HG03064 (cell line): ENCODE measurements around the gene RAD23A.
A peak's percentile ranks its signal among the peaks of the same experiment; 100 is the strongest.
"Not testable (repeated sequence)": the region's sequence is repeated elsewhere in the genome, so short reads cannot be mapped to it uniquely, and the experiment has no call there.

Experiments
- ATAC-seq: cut with Tn5 transposase; IDR thresholded peaks from one replicate; pipeline ENCODE4 v1.9.1; 2021; ENCODE audit warnings: low read depth; ENCODE audit not compliant: unreplicated experiment

RAD23A gene

DNA sequence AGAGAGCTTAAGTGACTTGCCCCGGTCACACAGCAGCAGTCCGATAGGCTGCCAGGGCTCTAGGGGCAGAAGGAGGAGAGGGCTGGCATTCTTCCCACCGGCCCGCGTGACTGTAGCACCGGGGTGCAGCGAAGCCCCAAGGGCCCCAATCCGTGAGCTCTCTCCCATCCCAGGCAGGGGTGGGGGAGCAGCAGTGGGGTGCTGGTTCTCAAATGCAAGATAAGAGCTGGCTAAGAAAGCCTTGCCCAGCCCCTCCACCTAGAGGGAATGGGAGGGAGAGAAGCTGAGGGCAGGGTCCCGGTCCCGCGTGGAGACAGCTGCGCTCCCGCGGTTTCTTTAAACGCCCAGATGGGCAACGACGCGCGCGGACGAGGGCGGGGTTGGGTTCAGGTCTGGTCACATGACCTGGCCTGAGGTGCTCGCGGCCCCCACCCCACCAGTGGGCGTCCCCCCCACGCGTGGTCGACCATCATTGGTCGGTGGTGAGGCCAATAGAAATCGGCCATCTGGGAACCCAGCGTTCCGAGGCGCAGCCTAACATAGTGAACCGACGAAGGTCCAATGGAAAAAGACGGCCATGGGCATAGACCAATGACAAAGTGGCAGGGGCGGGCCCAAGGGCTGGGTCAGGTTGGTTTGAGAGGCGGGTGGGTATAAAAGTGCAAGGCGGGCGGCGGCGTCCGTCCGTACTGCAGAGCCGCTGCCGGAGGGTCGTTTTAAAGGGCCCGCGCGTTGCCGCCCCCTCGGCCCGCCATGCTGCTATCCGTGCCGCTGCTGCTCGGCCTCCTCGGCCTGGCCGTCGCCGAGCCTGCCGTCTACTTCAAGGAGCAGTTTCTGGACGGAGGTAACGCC, 7.5 kb upstream of the RAD23A start, which contains the start of gene CALR:
CALR (plus strand) TSS at position 683 of the 852 bp plus-strand sequence; CDS start at position 754, 71 bp downstream.
- ATAC-seq: peak; percentile 74

GRCh38 chr19:12938779-12939601, 6.7 kb upstream of the RAD23A start:
- no peak for ATAC-seq

- no peak for ATAC-seq
Measured at GRCh38 chr19:12939975-12940423, 5.7 kb upstream of the RAD23A start.

DNA sequence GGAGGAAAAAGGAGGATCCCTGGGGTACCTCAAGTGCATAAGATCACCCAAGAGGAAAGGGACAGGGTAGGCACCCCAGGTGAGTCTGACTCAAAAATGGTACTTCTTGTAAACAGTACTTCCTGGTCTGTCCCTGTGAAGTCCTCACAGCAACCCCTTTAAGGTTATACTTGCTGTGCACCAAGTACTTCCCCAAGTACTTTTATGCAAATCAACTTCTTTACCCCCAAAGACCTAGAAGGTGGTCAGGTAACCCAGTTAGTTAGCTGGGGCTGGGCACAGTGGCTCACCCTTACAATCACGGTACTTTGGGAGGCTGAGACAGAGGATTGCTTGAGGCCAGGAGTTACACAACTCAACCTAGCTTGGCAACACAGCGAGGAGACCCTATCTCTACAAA, 4.8 kb upstream of the RAD23A start:
- ATAC-seq: no peak

GRCh38 chr19:12943437-12944044, 2.1 kb upstream of the RAD23A start:
- ATAC-seq: no peak

- no peak for ATAC-seq
Measured at GRCh38 chr19:12944104-12944674, 1.5 kb upstream of the RAD23A start.

GRCh38 chr19:12946092-12946721, 545 bp downstream of the RAD23A start:
- peak; percentile 20 for ATAC-seq

GRCh38 chr19:12946731-12947496, 1.3 kb downstream of the RAD23A start:
- ATAC-seq: no peak

- ATAC-seq: no peak
Measured at GRCh38 chr19:12947702-12948611, 2.3 kb downstream of the RAD23A start.

- ATAC-seq: no peak
Measured at GRCh38 chr19:12948612-12949362, 3.1 kb downstream of the RAD23A start.

DNA sequence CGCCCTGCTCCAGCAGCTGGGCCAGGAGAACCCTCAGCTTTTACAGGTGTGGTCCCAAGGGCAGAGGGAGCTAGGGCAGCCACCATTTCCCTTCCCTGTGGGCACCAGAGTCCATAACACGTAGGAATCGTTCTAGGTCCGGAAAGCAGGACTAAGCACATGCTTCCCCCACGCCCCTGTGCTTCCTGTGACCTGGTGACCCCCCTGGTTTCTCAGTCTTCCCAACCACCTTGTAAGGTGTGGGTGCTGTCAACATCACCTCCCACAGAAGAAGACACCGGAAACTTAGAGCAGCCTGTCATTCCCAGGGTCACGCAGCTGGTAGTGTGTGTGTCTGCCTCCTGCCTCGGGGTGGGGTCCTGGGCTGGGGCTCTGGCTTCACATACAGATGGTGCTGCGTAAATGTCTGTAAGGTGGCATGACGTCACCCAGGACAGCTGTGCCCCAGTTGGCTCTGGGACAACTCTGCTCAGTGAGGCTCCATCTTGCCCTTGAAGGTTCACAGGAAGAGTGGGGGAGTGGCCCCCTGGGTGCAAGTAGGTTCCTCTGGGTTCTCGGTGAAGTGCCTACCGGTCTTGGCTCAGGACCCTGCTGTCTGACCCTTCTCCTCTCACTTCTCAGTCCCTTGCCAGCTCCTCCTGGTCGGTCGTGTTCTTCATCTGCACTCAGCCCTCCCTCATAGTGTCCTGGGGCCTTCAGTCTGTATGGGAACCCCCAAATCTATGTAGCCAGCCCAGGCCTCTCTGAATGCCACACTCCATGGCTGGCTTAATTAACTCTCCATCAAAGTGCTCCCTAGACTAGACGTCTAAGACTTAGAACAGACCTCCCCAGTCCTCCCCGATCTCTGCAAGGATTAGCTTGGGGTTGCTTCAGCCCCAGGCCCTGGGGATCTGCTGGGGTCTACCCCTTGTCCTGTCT, 4.0 kb downstream of the RAD23A start:
- no peak for ATAC-seq

DNA sequence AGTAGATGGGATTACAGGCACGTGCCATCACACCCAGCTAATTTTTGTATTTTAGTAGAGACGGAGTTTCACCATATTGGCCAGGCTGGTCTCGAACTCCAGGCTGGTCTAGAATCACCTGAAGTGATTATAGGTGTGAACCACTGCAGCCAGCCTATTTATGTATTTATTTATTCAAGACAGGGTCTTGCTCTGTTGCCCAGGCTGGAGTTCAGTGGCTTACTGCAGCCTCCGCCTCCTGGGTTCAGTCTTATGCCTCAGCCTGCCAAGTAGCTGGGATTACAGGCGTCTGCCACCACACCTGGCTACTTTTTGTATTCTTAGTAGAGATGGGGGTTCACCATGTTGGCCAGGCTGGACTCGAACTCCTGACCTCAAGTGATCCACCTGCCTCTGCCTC, 6.4 kb downstream of the RAD23A start:
- not testable (repeated sequence) for ATAC-seq

DNA sequence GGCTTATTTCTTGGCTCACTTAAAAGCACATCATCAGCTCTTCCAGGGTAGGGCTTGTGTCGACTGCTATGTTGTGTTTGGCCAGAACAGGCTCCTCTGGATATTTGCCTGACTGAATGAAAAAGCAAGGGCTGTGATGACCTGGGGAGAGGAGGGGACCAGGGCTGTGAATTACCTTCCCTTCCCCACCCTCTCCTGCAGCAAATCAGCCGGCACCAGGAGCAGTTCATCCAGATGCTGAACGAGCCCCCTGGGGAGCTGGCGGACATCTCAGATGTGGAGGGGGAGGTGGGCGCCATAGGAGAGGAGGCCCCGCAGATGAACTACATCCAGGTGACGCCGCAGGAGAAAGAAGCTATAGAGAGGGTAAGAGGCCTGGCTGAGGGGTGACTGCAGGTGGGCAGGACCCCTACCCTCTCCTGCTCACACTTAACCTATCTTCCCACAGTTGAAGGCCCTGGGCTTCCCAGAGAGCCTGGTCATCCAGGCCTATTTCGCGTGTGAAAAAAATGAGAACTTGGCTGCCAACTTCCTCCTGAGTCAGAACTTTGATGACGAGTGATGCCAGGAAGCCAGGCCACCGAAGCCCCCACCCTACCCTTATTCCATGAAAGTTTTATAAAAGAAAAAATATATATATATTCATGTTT, 7.0 kb downstream of the RAD23A start:
- no peak for ATAC-seq

- ATAC-seq: no peak
Measured at GRCh38 chr19:12953138-12953798, 7.6 kb downstream of the RAD23A start.

DNA sequence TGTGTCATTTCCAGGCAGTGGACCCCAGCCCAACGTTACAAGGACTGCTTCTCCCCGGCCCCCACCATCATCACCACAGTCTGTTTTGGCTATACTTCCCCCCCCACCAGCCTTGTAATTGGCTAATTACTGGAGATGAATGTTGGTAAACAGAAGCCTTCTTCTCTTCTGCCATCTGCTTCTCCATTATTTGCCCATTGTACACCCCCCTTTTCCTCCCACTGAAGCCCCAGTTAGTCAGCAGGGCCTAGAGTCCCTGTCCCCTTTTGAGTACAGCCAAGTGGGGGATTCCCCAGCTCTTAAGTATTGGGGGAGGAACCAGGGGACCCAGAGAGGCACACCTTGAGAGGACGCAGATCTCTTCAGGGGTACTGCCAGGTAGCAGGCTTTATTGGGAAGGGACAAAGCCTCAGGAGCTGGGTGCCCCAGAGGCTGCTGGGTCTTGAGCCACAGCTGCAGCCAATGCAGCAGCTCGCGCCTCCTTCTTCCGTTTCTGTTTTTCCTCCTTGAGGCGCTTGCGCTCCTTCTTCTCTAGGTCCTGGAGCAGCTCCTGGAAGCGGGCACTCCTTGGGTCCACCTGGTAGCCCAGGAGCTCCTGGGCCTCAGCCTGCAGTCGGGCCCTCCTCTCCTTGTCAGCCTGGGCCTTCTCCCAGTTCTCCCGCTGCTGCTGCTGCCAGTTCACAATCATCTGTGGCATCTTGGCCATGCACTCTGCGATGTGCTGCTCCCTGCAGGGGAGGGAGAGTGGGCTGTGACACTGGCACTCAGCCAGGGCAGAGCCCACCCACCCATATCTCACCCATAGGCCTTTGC, 8.3 kb downstream of the RAD23A start:
- no peak for ATAC-seq
